GM12874 (cell line): ENCODE results near the gene SPTB.

ENCODE experiments used
- TF ChIP-seq, protein P1 (sequence below): IDR thresholded peaks from 2 replicates; pipeline ENCODE4 v1.5.1; 2011; ENCODE audit warnings: low read depth, mild to moderate bottlenecking, control low read depth, low read length, moderate library complexity; ENCODE audit not compliant: insufficient read depth

SPTB gene

DNA sequence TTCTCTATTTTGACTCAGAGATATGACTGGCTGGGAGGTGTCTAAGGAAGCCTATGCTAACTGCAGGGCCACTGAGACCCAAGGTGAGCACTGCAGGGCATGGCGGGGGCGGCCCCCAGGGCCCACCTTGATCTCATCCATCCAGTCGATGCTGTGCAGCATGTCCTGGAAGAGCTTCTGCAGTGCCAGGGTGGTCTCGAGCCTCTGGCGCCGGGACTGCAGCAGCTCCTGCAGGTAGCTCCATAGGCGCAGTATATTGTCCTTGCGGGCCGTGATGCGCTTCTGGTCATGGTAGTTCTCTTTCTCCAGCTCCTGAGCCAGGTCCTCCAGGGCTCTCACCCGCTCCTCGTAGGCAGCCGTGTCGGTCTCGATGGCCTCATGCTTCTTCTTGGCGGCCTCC, 84.5 kb downstream of the SPTB start:
- TF ChIP-seq, protein P1, sequence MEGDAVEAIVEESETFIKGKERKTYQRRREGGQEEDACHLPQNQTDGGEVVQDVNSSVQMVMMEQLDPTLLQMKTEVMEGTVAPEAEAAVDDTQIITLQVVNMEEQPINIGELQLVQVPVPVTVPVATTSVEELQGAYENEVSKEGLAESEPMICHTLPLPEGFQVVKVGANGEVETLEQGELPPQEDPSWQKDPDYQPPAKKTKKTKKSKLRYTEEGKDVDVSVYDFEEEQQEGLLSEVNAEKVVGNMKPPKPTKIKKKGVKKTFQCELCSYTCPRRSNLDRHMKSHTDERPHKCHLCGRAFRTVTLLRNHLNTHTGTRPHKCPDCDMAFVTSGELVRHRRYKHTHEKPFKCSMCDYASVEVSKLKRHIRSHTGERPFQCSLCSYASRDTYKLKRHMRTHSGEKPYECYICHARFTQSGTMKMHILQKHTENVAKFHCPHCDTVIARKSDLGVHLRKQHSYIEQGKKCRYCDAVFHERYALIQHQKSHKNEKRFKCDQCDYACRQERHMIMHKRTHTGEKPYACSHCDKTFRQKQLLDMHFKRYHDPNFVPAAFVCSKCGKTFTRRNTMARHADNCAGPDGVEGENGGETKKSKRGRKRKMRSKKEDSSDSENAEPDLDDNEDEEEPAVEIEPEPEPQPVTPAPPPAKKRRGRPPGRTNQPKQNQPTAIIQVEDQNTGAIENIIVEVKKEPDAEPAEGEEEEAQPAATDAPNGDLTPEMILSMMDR = no peak

GRCh38 chr14:64792871-64793560, 86.7 kb downstream of the SPTB start:
- TF ChIP-seq, protein P1 = no peak

DNA sequence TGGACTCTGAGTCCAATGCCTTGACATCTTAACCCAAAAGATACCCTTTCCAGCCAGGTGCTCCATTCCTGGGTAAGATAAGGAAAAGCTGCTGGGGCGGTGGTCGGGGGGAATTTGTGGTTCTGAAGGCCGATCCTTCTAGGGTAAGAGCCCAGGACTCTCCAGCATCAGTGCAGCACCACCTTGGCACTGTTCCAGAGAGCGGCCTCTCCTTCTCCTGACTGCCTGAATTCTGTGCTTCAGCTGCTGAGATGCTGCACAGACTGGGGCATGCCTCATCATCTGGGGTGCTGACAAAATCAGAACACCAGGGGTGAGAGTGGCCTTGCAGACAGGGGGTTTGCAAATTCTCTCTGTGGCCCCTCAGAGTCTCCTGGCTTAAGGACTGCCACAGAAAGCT, 87.5 kb downstream of the SPTB start:
- TF ChIP-seq, protein P1 = no peak

- TF ChIP-seq, protein P1 = no peak
Measured at GRCh38 chr14:64790478-64790877, 89.2 kb downstream of the SPTB start.

- TF ChIP-seq, protein P1 = no peak
Measured at GRCh38 chr14:64789696-64790095, 90.0 kb downstream of the SPTB start.

DNA sequence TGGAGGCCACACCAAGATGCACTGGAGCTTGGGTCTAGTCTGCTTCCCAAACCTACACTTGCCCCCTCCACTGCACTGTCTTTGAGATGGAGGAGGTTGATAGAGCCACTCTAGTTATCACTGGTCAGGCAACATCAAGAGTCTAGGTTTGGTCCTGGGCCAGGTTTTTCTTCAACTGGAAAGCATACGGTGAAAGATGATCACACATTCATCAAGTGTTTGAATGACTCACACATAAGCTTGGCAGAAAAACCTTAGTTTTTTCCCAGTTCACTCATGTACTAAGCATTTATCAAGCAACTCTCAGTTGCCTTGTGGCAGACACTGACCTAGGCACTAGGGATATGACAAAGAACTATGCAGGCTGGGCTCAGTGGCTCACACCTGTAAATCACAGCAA, 91.0 kb downstream of the SPTB start:
- TF ChIP-seq, protein P1 = no peak

DNA sequence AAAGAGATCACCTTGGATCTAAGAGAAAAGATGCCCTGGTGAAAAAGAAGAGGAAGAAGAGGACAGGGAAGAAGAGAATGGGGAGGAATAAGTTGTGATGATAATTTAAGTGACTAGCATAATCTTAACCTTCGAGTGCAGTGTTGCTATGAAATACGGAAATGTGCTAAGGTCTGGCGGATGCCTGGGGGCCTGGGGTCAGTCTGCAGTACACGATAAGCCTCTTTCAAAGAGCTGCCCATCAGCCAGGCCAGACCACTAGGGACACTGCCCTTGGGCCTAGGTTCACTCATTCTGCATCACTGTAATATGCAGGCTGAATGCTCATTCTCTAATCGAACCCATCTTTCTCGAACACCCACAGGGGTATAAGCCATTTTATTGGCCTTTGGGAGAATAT, 92.1 kb downstream of the SPTB start:
- TF ChIP-seq, protein P1 = no peak
